C1 segment of cervical spinal cord (tissue), 14 donors: ENCODE measurements around the gene CFHR1.

Experiments
- DNase-seq, 14 donors: peaks; one replicate each; lab custom pipeline; 2025; lab: John Stamatoyannopoulos, UW

The CFHR1 gene

DNA sequence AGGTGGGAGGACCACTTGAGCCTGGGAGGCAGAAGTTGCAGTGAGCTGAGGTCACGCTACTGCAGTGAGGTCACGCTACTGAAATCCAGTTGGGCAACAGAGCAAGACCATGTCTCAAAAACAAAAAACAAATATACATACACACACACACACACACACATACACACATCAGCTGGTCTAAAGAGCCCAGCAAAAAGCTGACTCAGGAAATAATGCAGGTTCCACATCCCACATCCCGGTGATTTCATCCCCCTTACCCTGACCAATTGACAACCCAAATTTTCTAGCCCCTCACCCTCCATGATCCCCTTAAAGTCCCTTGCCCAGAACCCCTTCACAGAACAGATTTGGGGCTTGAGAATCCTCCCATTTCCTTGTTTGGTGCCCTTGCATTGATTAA is 56.4 kb downstream of the CFHR1 start:
- no peak for DNase-seq

DNA sequence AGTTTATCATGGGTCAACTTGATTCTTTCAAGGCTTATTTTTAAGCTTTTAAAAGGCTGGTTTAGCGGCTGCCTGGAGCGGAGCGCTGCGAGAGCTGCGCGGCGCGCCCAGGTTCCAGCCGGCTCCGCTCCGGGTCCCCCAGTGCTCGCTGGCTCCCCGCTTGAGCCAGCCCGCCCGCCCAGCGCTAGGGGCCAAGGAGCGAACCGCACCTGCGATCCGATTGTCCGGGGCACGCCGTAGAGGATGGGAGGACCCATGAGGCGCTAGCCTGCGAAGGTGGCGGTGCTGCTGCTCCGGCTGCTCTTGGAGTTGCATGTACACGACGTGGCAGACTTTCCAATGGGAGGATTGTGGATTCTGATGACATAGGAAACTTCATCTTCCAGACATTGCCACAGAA is 58.4 kb downstream of the CFHR1 start:
- no peak for DNase-seq
